GM23338 (cell line): ENCODE measurements around the gene ZSCAN5C. TPM values are rescaled to one million over a fixed set of nuclear protein-coding genes. Genes with fewer than 3 reads are reported as not detected.

Experiments
- ATAC-seq: fragments of 200-7000 bp; cut with Tn5 transposase; 3 replicates; pipeline ENCODE4 v1.9.1; 2020
- DNase-seq: peaks from one replicate; pipeline ENCODE4 v3.0.0-alpha.2; 2015; ENCODE audit warnings: low spot score
- H2AFZ ChIP-seq: fragments of 200-600 bp; sonication (generic); 2 replicates; pipeline ENCODE4 v1.8.0; 2016; ENCODE audit warnings: antibody characterized with exemption, mild to moderate bottlenecking, moderate library complexity
- H3F3A ChIP-seq: fragments of 200-600 bp; sonication (generic); replicated peaks from 2 replicates; pipeline ENCODE4 v1.8.0; 2017; ENCODE audit warnings: antibody characterized with exemption, mixed run types, low read depth
- H3K27ac ChIP-seq: fragments of 200-600 bp; sonication (generic); 2 replicates; pipeline ENCODE4 v1.6.1; 2016; ENCODE audit warnings: low read depth
- H3K27me3 ChIP-seq: fragments of 200-600 bp; sonication (generic); 2 replicates; pipeline ENCODE4 v1.8.0; 2016; ENCODE audit warnings: mild to moderate bottlenecking, mixed run types, moderate library complexity; ENCODE audit not compliant: insufficient read depth
- H3K36me3 ChIP-seq: fragments of 200-600 bp; sonication (generic); 2 replicates; pipeline ENCODE4 v1.8.0; 2016; ENCODE audit warnings: mild to moderate bottlenecking; ENCODE audit not compliant: insufficient read depth
- H3K4me1 ChIP-seq: fragments of 200-600 bp; sonication (generic); 2 replicates; pipeline ENCODE4 v1.8.0; 2016; ENCODE audit warnings: mild to moderate bottlenecking, moderate library complexity; ENCODE audit not compliant: insufficient read depth
- H3K4me2 ChIP-seq: fragments of 200-600 bp; sonication (generic); 2 replicates; pipeline ENCODE4 v1.7.1; 2017; ENCODE audit warnings: mixed run types
- H3K4me3 ChIP-seq: fragments of 200-600 bp; sonication (generic); 2 replicates; pipeline ENCODE4 v1.6.1; 2016; ENCODE audit warnings: mixed run types
- H3K79me2 ChIP-seq: fragments of 200-600 bp; sonication (generic); replicated peaks from 2 replicates; pipeline ENCODE4 v1.8.0; 2017; ENCODE audit warnings: mild to moderate bottlenecking; ENCODE audit not compliant: insufficient read depth
- H3K9me2 ChIP-seq: fragments of 200-600 bp; sonication (generic); 2 replicates; pipeline ENCODE4 v1.8.0; 2017; ENCODE audit not compliant: insufficient read depth
- H4K20me1 ChIP-seq: fragments of 200-600 bp; sonication (generic); replicated peaks from 2 replicates; pipeline ENCODE4 v1.8.0; 2017; ENCODE audit warnings: mild to moderate bottlenecking; ENCODE audit not compliant: insufficient read depth
- H3K27ac Mint-ChIP-seq: 2 replicates; pipeline ENCODE4 v1.8.0; 2020; ENCODE audit warnings: inconsistent platforms, mild to moderate bottlenecking, moderate library complexity, mixed read lengths
- H3K27me3 Mint-ChIP-seq: 3 replicates; pipeline ENCODE4 v1.8.0; 2022; ENCODE audit warnings: low read depth, mild to moderate bottlenecking, moderate library complexity, mixed read lengths, inconsistent platforms; ENCODE audit not compliant: insufficient read depth, poor library complexity
- H3K36me3 Mint-ChIP-seq: 3 replicates; pipeline ENCODE4 v1.8.0; 2021; ENCODE audit warnings: low read depth, mild to moderate bottlenecking, inconsistent platforms, moderate library complexity, mixed read lengths
- H3K4me1 Mint-ChIP-seq: 3 replicates; pipeline ENCODE4 v1.8.0; 2020; ENCODE audit warnings: mild to moderate bottlenecking, inconsistent platforms, mixed read lengths
- H3K4me3 Mint-ChIP-seq: 3 replicates; pipeline ENCODE4 v1.8.0; 2021; ENCODE audit warnings: moderate library complexity, mild to moderate bottlenecking, inconsistent platforms, mixed read lengths
- H3K9me3 Mint-ChIP-seq: 3 replicates; pipeline ENCODE4 v1.8.0; 2020; ENCODE audit warnings: moderate library complexity, mild to moderate bottlenecking, inconsistent platforms, mixed read lengths
- CREB1 ChIP-seq: fragments of 250-450 bp; sonication (Bioruptor Pico); IDR thresholded peaks from 2 replicates; pipeline ENCODE4 v1.5.0; 2020; ENCODE audit warnings: low read depth, mild to moderate bottlenecking, moderate library complexity
- CTCF ChIP-seq, 2 experiments: fragments of 200-600 bp in 1 of 2; sonication (generic) in 1 of 2; conservative IDR thresholded peaks; 2 replicates each; pipeline versions ENCODE4 v1.5.1 to v1.6.1; 2016 to 2017; ENCODE audit warnings: antibody characterized with exemption in 2 of 2, low read depth in 2 of 2, mild to moderate bottlenecking in 2 of 2, moderate library complexity in 1 of 2
- ETS1 ChIP-seq: IDR thresholded peaks from 2 replicates; pipeline ENCODE4 v1.6.1; 2016; ENCODE audit warnings: antibody characterized with exemption
- EZH2 ChIP-seq: fragments of 200-600 bp; sonication (generic); IDR thresholded peaks from one replicate; pipeline ENCODE4 v1.8.0; 2017; ENCODE audit warnings: antibody characterized with exemption, mild to moderate bottlenecking, low read depth; ENCODE audit not compliant: unreplicated experiment
- EZH2phosphoT487 ChIP-seq: fragments of 200-600 bp; sonication (generic); IDR thresholded peaks from one replicate; pipeline ENCODE4 v1.8.1; 2018; ENCODE audit warnings: antibody characterized with exemption; ENCODE audit not compliant: unreplicated experiment
- JUNB ChIP-seq: IDR thresholded peaks from one replicate; pipeline ENCODE4 v1.6.1; 2016; ENCODE audit warnings: antibody characterized with exemption; ENCODE audit not compliant: unreplicated experiment
- NANOG ChIP-seq: IDR thresholded peaks from 2 replicates; pipeline ENCODE4 v1.6.1; 2016; ENCODE audit warnings: antibody characterized with exemption, borderline replicate concordance
- POLR2AphosphoS5 ChIP-seq: IDR thresholded peaks from 2 replicates; pipeline ENCODE4 v1.6.1; 2016; ENCODE audit warnings: antibody characterized with exemption, low read depth
- REST ChIP-seq: IDR thresholded peaks from one replicate; pipeline ENCODE4 v1.6.1; 2018; ENCODE audit warnings: antibody characterized with exemption; ENCODE audit not compliant: unreplicated experiment
- STAT1 ChIP-seq: IDR thresholded peaks from one replicate; pipeline ENCODE4 v1.6.1; 2016; ENCODE audit warnings: antibody characterized with exemption; ENCODE audit not compliant: unreplicated experiment
- ZNF114 ChIP-seq: fragments of 250-450 bp; sonication (Bioruptor Pico); IDR thresholded peaks from 2 replicates; pipeline ENCODE4 v1.5.0; 2020; ENCODE audit warnings: mild to moderate bottlenecking, moderate library complexity
- ZNF331 ChIP-seq: fragments of 250-450 bp; sonication (Bioruptor Pico); IDR thresholded peaks from 2 replicates; pipeline ENCODE4 v1.5.0; 2020; ENCODE audit warnings: low read depth, mild to moderate bottlenecking, moderate library complexity
- ZNF462 ChIP-seq: fragments of 250-450 bp; sonication (Bioruptor Pico); IDR thresholded peaks from 2 replicates; pipeline ENCODE4 v1.5.0; 2020; ENCODE audit warnings: mild to moderate bottlenecking, moderate library complexity
- polyA plus RNA-seq: library from polyadenylated mRNA; unstranded; fragments of >200 nt; fragmentation: Nextera tagmentation; extraction: Ambion mirVana; gene quantifications from 2 replicates; pipeline ENCODE4 v1.2.1, GENCODE V29; 2016
- total RNA-seq: library from RNA; depleted of rRNA; stranded (reverse); fragments of >200 nt; shearing (Covaris generic); gene quantifications from 2 replicates; pipeline ENCODE4 v1.2.3, GENCODE V29; 2014

ZSCAN5C gene
- total and polyA plus RNA-seq, 2 experiments from 2014 or later = not detected

- TF ChIP-seq POLR2AphosphoS5 = no peak
- no peak for TF ChIP-seq NANOG
Observed at GRCh38 chr19:56191711-56192110, 10.4 kb upstream of the ZSCAN5C start (continued).

GRCh38 chr19:56193981-56194640 is 8.0 kb upstream of the ZSCAN5C start:
- H3K4me1 Mint-ChIP-seq = no peaks in the 10 kb centered on the region
- Histone ChIP-seq H3K79me2 (no peaks in the 10 kb centered on the region), H3K4me2 (no peak overlapping the region), H3F3A (no peaks in the 10 kb centered on the region), H3K4me1 (no peaks in the 10 kb centered on the region), H3K4me3 (no peak overlapping the region), H3K36me3 (no peaks in the 10 kb centered on the region), H4K20me1 (no peaks in the 10 kb centered on the region), H2AFZ (no peak overlapping the region), H3K27me3 (no peaks in the 10 kb centered on the region), H3K9me2 (no peaks in the 10 kb centered on the region), H3K27ac (no peak overlapping the region)
- no peak overlapping the region for H3K27ac Mint-ChIP-seq
- H3K27me3 Mint-ChIP-seq = peaks cover 12% of the 10 kb centered on the region
- ATAC-seq = no peak
- H3K4me3 Mint-ChIP-seq = no peak overlapping the region
- no peak for DNase-seq
- no peaks in the 10 kb centered on the region for H3K36me3 Mint-ChIP-seq
- peaks cover 2% of the 10 kb centered on the region; the same call in 1 of the 3 replicates for H3K9me3 Mint-ChIP-seq
- TF ChIP-seq REST (no peak), EZH2phosphoT487 (no peak), ETS1 (no peak), ZNF331 (CRISPR knock-in tag) (no peak), ZNF114 (CRISPR knock-in tag) (no peak), STAT1 (no peak), POLR2AphosphoS5 (no peak), JUNB (no peak), CTCF (conservative IDR thresholded peaks at IDR 0.05; ENCODE audit: low read depth in 2 of 2) (no peak), ZNF462 (CRISPR knock-in tag) (no peak), CREB1 (CRISPR knock-in tag) (no peak), EZH2 (no peak), NANOG (no peak)
